Measurements from ENCODE around the gene PSG4.
"Not testable (repeated sequence)": the region's sequence is repeated elsewhere in the genome, so short reads cannot be mapped to it uniquely, and the experiment has no call there.

- not testable (repeated sequence) for TF ChIP-seq NFYB (CRISPR knock-in tag; IDR thresholded peaks at IDR 0.05); PRDM4 (CRISPR knock-in tag; IDR thresholded peaks at IDR 0.05; ENCODE audit: borderline replicate concordance); CSRNP2 (CRISPR knock-in tag; conservative IDR thresholded peaks at IDR 0.05; ENCODE audit: low read depth); FIP1L1 (IDR thresholded peaks at IDR 0.05; ENCODE audit: borderline replicate concordance, insufficient read depth, low read depth, low read length); ERF (CRISPR knock-in tag; IDR thresholded peaks at IDR 0.05); RBM22 (optimal IDR thresholded peaks at IDR 0.05; ENCODE audit: low read length); CTCF (CRISPR knock-in tag; IDR thresholded peaks at IDR 0.05); CREM (IDR thresholded peaks at IDR 0.05); CREM (CRISPR knock-in tag; IDR thresholded peaks at IDR 0.05); CHD2 (IDR thresholded peaks at IDR 0.05; ENCODE audit: low read depth, low read length); KLF16 (CRISPR knock-in tag; IDR thresholded peaks at IDR 0.05); ZNF329 (CRISPR knock-in tag; IDR thresholded peaks at IDR 0.05; ENCODE audit: low read depth); ATF1 (CRISPR knock-in tag; IDR thresholded peaks at IDR 0.05); RAD21 (CRISPR knock-in tag; IDR thresholded peaks at IDR 0.05)
These were observed 1.8 kb downstream of the PSG4 start for GRCh38 chr19:43203611-43204010.
